Measurements from ENCODE around the gene SEMA5B.

Gene SEMA5B

GRCh38 chr3:122926811-122927210 is 100.8 kb downstream of the SEMA5B start:
- Histone ChIP-seq H3K9me2 (replicated peaks; ENCODE audit: insufficient read depth, low read length) (no peaks in the 10 kb centered on the region), H3K36me3 (ENCODE audit: low read length) (no peaks in the 10 kb centered on the region), H3K27ac (ENCODE audit: low read depth, low read length) (no peak overlapping the region), H3K9me3 (ENCODE audit: insufficient read depth, low read length) (no peaks in the 10 kb centered on the region), H4K20me1 (ENCODE audit: low read depth, low read length) (no peaks in the 10 kb centered on the region), H3K27me3 (ENCODE audit: low read length) (no peaks in the 10 kb centered on the region), H3K79me2 (ENCODE audit: insufficient read depth, low read length) (no peaks in the 10 kb centered on the region), H3K4me2 (ENCODE audit: low read depth, low read length, poor library complexity, severe bottlenecking) (no peak overlapping the region), H2AFZ (ENCODE audit: low read depth, low read length, severe bottlenecking) (no peak overlapping the region), H3F3A (ENCODE audit: insufficient read depth) (no peaks in the 10 kb centered on the region), H3K4me3 (ENCODE audit: insufficient read depth, low read length, poor library complexity, severe bottlenecking) (no peak overlapping the region), H3K9ac (ENCODE audit: low read length) (no peak overlapping the region)
- no peak for TF ChIP-seq CTCF (IDR thresholded peaks at IDR 0.05; ENCODE audit: insufficient read depth, low read length, poor library complexity, severe bottlenecking)
- no peak for TF ChIP-seq EZH2phosphoT487 (conservative IDR thresholded peaks at IDR 0.05; ENCODE audit: low read length)

GRCh38 chr3:122926322-122926721 is 101.2 kb downstream of the SEMA5B start:
- Histone ChIP-seq H3K27me3 (ENCODE audit: low read length) (no peaks in the 10 kb centered on the region), H2AFZ (ENCODE audit: low read depth, low read length, severe bottlenecking) (no peak overlapping the region), H3K36me3 (ENCODE audit: low read length) (no peaks in the 10 kb centered on the region), H3K4me2 (ENCODE audit: low read depth, low read length, poor library complexity, severe bottlenecking) (no peak overlapping the region), H3K27ac (ENCODE audit: low read depth, low read length) (no peak overlapping the region), H3K4me3 (ENCODE audit: insufficient read depth, low read length, poor library complexity, severe bottlenecking) (no peak overlapping the region), H3K9ac (ENCODE audit: low read length) (no peak overlapping the region), H3F3A (ENCODE audit: insufficient read depth) (no peaks in the 10 kb centered on the region), H3K79me2 (ENCODE audit: insufficient read depth, low read length) (no peaks in the 10 kb centered on the region), H3K9me2 (replicated peaks; ENCODE audit: insufficient read depth, low read length) (no peaks in the 10 kb centered on the region), H3K9me3 (ENCODE audit: insufficient read depth, low read length) (no peaks in the 10 kb centered on the region), H4K20me1 (ENCODE audit: low read depth, low read length) (no peaks in the 10 kb centered on the region)
- TF ChIP-seq EZH2phosphoT487 (conservative IDR thresholded peaks at IDR 0.05; ENCODE audit: low read length) (no peak), CTCF (IDR thresholded peaks at IDR 0.05; ENCODE audit: insufficient read depth, low read length, poor library complexity, severe bottlenecking) (no peak)

- no peaks in the 10 kb centered on the region for H3F3A ChIP-seq (ENCODE audit: insufficient read depth)
- no peak overlapping the region for H2AFZ ChIP-seq (ENCODE audit: low read depth, low read length, severe bottlenecking)
- TF ChIP-seq EZH2phosphoT487 (conservative IDR thresholded peaks at IDR 0.05; ENCODE audit: low read length) (no peak), CTCF (IDR thresholded peaks at IDR 0.05; ENCODE audit: insufficient read depth, low read length, poor library complexity, severe bottlenecking) (no peak)
- H3K4me3 ChIP-seq (ENCODE audit: insufficient read depth, low read length, poor library complexity, severe bottlenecking) = no peak overlapping the region
- no peaks in the 10 kb centered on the region for H3K9me3 ChIP-seq (ENCODE audit: insufficient read depth, low read length)
- no peak overlapping the region for H3K27ac ChIP-seq (ENCODE audit: low read depth, low read length)
- H3K79me2 ChIP-seq (ENCODE audit: insufficient read depth, low read length) = no peaks in the 10 kb centered on the region
- no peaks in the 10 kb centered on the region for H3K27me3 ChIP-seq (ENCODE audit: low read length)
- no peaks in the 10 kb centered on the region for H4K20me1 ChIP-seq (ENCODE audit: low read depth, low read length)
- H3K9me2 ChIP-seq (replicated peaks; ENCODE audit: insufficient read depth, low read length) = no peaks in the 10 kb centered on the region
- H3K4me2 ChIP-seq (ENCODE audit: low read depth, low read length, poor library complexity, severe bottlenecking) = no peak overlapping the region
- H3K9ac ChIP-seq (ENCODE audit: low read length) = no peak overlapping the region
- no peaks in the 10 kb centered on the region for H3K36me3 ChIP-seq (ENCODE audit: low read length)
Measured at GRCh38 chr3:122925756-122926155, 101.8 kb downstream of the SEMA5B start.
